B cell (primary cell): Measurements from ENCODE around the gene KCNIP1. TPM values are rescaled to one million over a fixed set of nuclear protein-coding genes. Genes with fewer than 3 reads are reported as not detected.

Source experiments
- ATAC-seq: fragments of 200-7000 bp; cut with Tn5 transposase; one replicate; pipeline ENCODE4 v1.10.0; 2021; ENCODE audit warnings: low read depth, mild to moderate bottlenecking, moderate number of reproducible peaks, moderate library complexity
- CTCF ChIA-PET: fragments of 350-600 bp; sonication (Branson Sonifier 250); formaldehyde crosslinking; loops from one replicate; lab custom pipeline; 2021; ENCODE audit warnings: antibody characterized with exemption, inconsistent platforms; lab: Charles Lee
- POLR2A ChIA-PET: fragments of 350-600 bp; sonication (Branson Sonifier 250); formaldehyde crosslinking; loops from one replicate; lab custom pipeline; 2021; ENCODE audit warnings: antibody characterized with exemption; lab: Charles Lee
- DNase-seq: peaks from one replicate; pipeline ENCODE4 v3.0.0; 2013
- H2AFZ ChIP-seq: 2 replicates; pipeline ENCODE4 v1.6.1; 2012; ENCODE audit warnings: mild to moderate bottlenecking, low read depth, low read length; ENCODE audit not compliant: insufficient read depth, poor library complexity, severe bottlenecking
- H3K27ac ChIP-seq, 2 donors: 1 replicate in 1 of 2; 2 replicates in 1 of 2; pipeline ENCODE4 v1.5.1; 2012 to 2013; ENCODE audit warnings: low read length in 2 of 2, mild to moderate bottlenecking in 2 of 2, moderate library complexity in 1 of 2
- H3K27me3 ChIP-seq, 4 experiments: fragments of 200-600 bp in 1 of 4; sonication (generic) in 1 of 4; replicated peaks in 1 of 4; 1 replicate in 2 of 4; 2 replicates in 2 of 4; pipeline versions ENCODE4 v1.6.1 to v1.7.0; 2013 to 2016; ENCODE audit warnings: low read length in 3 of 4, mild to moderate bottlenecking in 2 of 4, mixed read lengths in 1 of 4, moderate library complexity in 1 of 4; ENCODE audit not compliant: insufficient read depth in 4 of 4, control insufficient read depth in 3 of 4; ENCODE audit errors: control extremely low read depth in 1 of 4
- H3K36me3 ChIP-seq, 2 experiments: replicated peaks in 1 of 2; 1 replicate in 1 of 2; 2 replicates in 1 of 2; pipeline versions ENCODE4 v1.6.1 to v1.7.1; 2013; ENCODE audit warnings: low read length in 1 of 2; ENCODE audit not compliant: insufficient read depth in 2 of 2, control insufficient read depth in 1 of 2; ENCODE audit errors: control extremely low read depth in 1 of 2, extremely low read depth in 1 of 2
- H3K4me1 ChIP-seq, 2 donors: fragments of 200-600 bp in 1 of 2; sonication (generic) in 1 of 2; 1 replicate in 1 of 2; 2 replicates in 1 of 2; pipeline versions ENCODE4 v1.5.1 to v1.6.1; 2013 to 2017; ENCODE audit warnings: low read length in 2 of 2; ENCODE audit not compliant: control insufficient read depth in 2 of 2, insufficient read depth in 2 of 2
- H3K4me2 ChIP-seq: replicated peaks from 2 replicates; pipeline ENCODE3; 2012; ENCODE audit warnings: mild to moderate bottlenecking, low read depth, low read length; ENCODE audit not compliant: poor library complexity, severe bottlenecking
- H3K4me3 ChIP-seq, 5 experiments: fragments of 200-600 bp in 1 of 5; sonication (generic) in 1 of 5; 1 replicate in 3 of 5; 2 replicates in 2 of 5; pipeline versions ENCODE4 v1.5.1 to v1.7.0; 2011 to 2016; ENCODE audit warnings: low read length in 4 of 5, mild to moderate bottlenecking in 4 of 5, low read depth in 2 of 5, control low read depth in 1 of 5, moderate library complexity in 1 of 5; ENCODE audit not compliant: insufficient read depth in 1 of 5; ENCODE audit errors: control extremely low read depth in 1 of 5, extremely low read depth in 1 of 5
- H3K79me2 ChIP-seq: fragments of 200-600 bp; sonication (generic); one replicate; pipeline ENCODE4 v1.6.0; 2016; ENCODE audit warnings: low read length; ENCODE audit not compliant: control insufficient read depth, insufficient read depth
- H3K9ac ChIP-seq: fragments of 200-600 bp; sonication (generic); 2 replicates; pipeline ENCODE4 v1.6.1; 2017; ENCODE audit warnings: mild to moderate bottlenecking, low read length, moderate library complexity
- H3K9me3 ChIP-seq, 3 donors: one replicate each; pipeline versions ENCODE4 v1.6.1 to v1.7.1; 2013; ENCODE audit warnings: low read length in 2 of 3; ENCODE audit not compliant: control insufficient read depth in 2 of 3, insufficient read depth in 1 of 3; ENCODE audit errors: control extremely low read depth in 1 of 3
- H4K20me1 ChIP-seq: 2 replicates; pipeline ENCODE4 v1.6.0; 2012; ENCODE audit warnings: mild to moderate bottlenecking, low read length; ENCODE audit not compliant: insufficient read depth, control insufficient read depth, poor library complexity, severe bottlenecking
- H3K27ac Mint-ChIP-seq: one replicate; pipeline ENCODE4 v1.8.0; 2021; ENCODE audit warnings: mixed read lengths
- H3K27me3 Mint-ChIP-seq: one replicate; pipeline ENCODE4 v1.8.0; 2021; ENCODE audit warnings: mixed read lengths
- H3K4me1 Mint-ChIP-seq: one replicate; pipeline ENCODE4 v1.8.0; 2021; ENCODE audit warnings: mixed read lengths
- H3K4me3 Mint-ChIP-seq: one replicate; pipeline ENCODE4 v1.8.0; 2021; ENCODE audit warnings: mixed read lengths
- H3K9me3 Mint-ChIP-seq: one replicate; pipeline ENCODE4 v1.8.0; 2022; ENCODE audit warnings: mixed read lengths; ENCODE audit not compliant: insufficient read depth
- CTCF ChIP-seq: fragments of 200-600 bp; IDR thresholded peaks from one replicate; pipeline ENCODE4 v1.8.0; 2022; ENCODE audit warnings: antibody characterized with exemption, mild to moderate bottlenecking
- EZH2 ChIP-seq: IDR thresholded peaks from 2 replicates; pipeline ENCODE4 v1.6.1; 2012; ENCODE audit warnings: borderline replicate concordance, low read depth, mild to moderate bottlenecking, moderate library complexity, low read length; ENCODE audit not compliant: insufficient read depth, poor library complexity, severe bottlenecking
- WGBS: methylation state at CpG from one replicate; pipeline ENCODE4 v1.1.5; 2013; ENCODE audit warnings: missing lambda C conversion rate; ENCODE audit not compliant: insufficient coverage; 5-methylcytosine and 5-hydroxymethylcytosine counted together
- intact Hi-C: fragments of 100-400 bp; cut with micrococcal nuclease; formaldehyde crosslinking; loops from one replicate; pipeline ENCODE4 v1.10.0; 2022
- polyA plus RNA-seq: library from polyadenylated mRNA; depleted of rRNA; stranded (reverse); fragments of >200 nt; gene quantifications from 2 replicates; pipeline ENCODE4 v1.2.3, GENCODE V29; 2012
- total RNA-seq, 2 donors: library from RNA; stranded (reverse); fragments of 120-200 nt in 1 of 2; gene quantifications; 1 replicate in 1 of 2; 2 replicates in 1 of 2; pipeline versions ENCODE4 v1.2.3 to v1.2.4, GENCODE V29; 2013 to 2022

The KCNIP1 gene
- total and polyA plus RNA-seq, 2 donors (not counting 1 experiment from before 2014, with no cell fraction given), result not detected

- H3K4me3 Mint-ChIP-seq, result no peak overlapping the region
- intact Hi-C loops, result no loop called here
- no peaks in the 10 kb centered on the region for H3K79me2 ChIP-seq
- 98% methylated on average over 4 of the region's 4 CpGs for WGBS
- CTCF ChIA-PET, result interaction anchor here (0.7 kb wide), 1 partner anchor 1477 kb away, joined by 5 read pairs; no protein-coding TSS in a partner anchor
- H3K4me1 Mint-ChIP-seq, result no peaks in the 10 kb centered on the region
- ATAC-seq (no peak), DNase-seq (no peak)
- H3K9me3 Mint-ChIP-seq, result no peaks in the 10 kb centered on the region
- peaks cover 0 to under 1% (median 0%) of the 10 kb centered on the region in 3 donors for H3K9me3 ChIP-seq
- POLR2A ChIA-PET, result no interaction called here
- H3K9ac ChIP-seq, result no peak overlapping the region
- H3K4me2 ChIP-seq, result no peak overlapping the region
- no peak overlapping the region for H3K27ac ChIP-seq
- peaks cover 3% of the 10 kb centered on the region for H3K27me3 Mint-ChIP-seq
- no peak overlapping the region for H2AFZ ChIP-seq
- H3K27me3 ChIP-seq, result no peaks in the 10 kb centered on the region
- no peak overlapping the region for H3K27ac Mint-ChIP-seq
- no peaks in the 10 kb centered on the region for H3K36me3 ChIP-seq
- H4K20me1 ChIP-seq, result no peaks in the 10 kb centered on the region
- H3K4me1 ChIP-seq, result no peaks in the 10 kb centered on the region
- TF ChIP-seq EZH2 (no peak), CTCF (no peak)
- H3K4me3 ChIP-seq, result no peak overlapping the region
These were observed 34.4 kb upstream of the KCNIP1 start for GRCh38 chr5:170469414-170469813.

- Histone ChIP-seq H3K9me3 (peaks cover 0 to 7% (median 0%) of the 10 kb centered on the region in 3 donors), H3K4me1 (no peaks in the 10 kb centered on the region), H3K4me3 (no peak overlapping the region), H2AFZ (no peak overlapping the region), H3K36me3 (no peaks in the 10 kb centered on the region), H3K79me2 (no peaks in the 10 kb centered on the region), H3K27ac (no peak overlapping the region), H3K4me2 (no peak overlapping the region), H3K27me3 (no peaks in the 10 kb centered on the region), H3K9ac (no peak overlapping the region), H4K20me1 (no peaks in the 10 kb centered on the region)
- H3K4me1 Mint-ChIP-seq, result no peaks in the 10 kb centered on the region
- intact Hi-C loops, result no loop called here
- ChIA-PET POLR2A (no interaction called here), CTCF (no interaction called here)
- no peak for ATAC-seq
- DNase-seq, result no peak
- H3K27ac Mint-ChIP-seq, result no peak overlapping the region
- no peak overlapping the region for H3K4me3 Mint-ChIP-seq
- 97% methylated on average over 4 of the region's 4 CpGs for WGBS
- H3K9me3 Mint-ChIP-seq, result no peaks in the 10 kb centered on the region
- TF ChIP-seq EZH2 (no peak), CTCF (no peak)
- H3K27me3 Mint-ChIP-seq, result peaks cover 5% of the 10 kb centered on the region
These were observed 33.5 kb upstream of the KCNIP1 start for GRCh38 chr5:170470275-170470674.
